H9 (cell line): ENCODE data around the gene PIBF1. TPM values are rescaled to one million over a fixed set of nuclear protein-coding genes. Genes with fewer than 3 reads are reported as not detected.

Experiments
- DNase-seq: peaks from one replicate; pipeline ENCODE4 v3.0.0-alpha.2; 2017
- H2AFZ ChIP-seq: one replicate; pipeline ENCODE4 v1.6.1; 2013; ENCODE audit warnings: mild to moderate bottlenecking, low read length, control low read depth, moderate library complexity
- H2AK5ac ChIP-seq: 2 replicates; pipeline ENCODE4 v1.6.1; 2013; ENCODE audit warnings: low read length, control low read depth, mixed read lengths; ENCODE audit not compliant: insufficient read length
- H2BK120ac ChIP-seq: one replicate; pipeline ENCODE4 v1.6.1; 2013; ENCODE audit warnings: low read depth, mild to moderate bottlenecking, low read length, control low read depth, inconsistent platforms; ENCODE audit not compliant: poor library complexity, severe bottlenecking
- H2BK12ac ChIP-seq: 2 replicates; pipeline ENCODE4 v1.6.1; 2013; ENCODE audit warnings: low read length, control low read depth, mixed read lengths, low read depth; ENCODE audit not compliant: insufficient read length
- H2BK15ac ChIP-seq: 2 replicates; pipeline ENCODE4 v1.6.1; 2013; ENCODE audit warnings: low read depth, low read length, control low read depth
- H2BK20ac ChIP-seq: one replicate; pipeline ENCODE4 v1.6.1; 2013; ENCODE audit warnings: low read depth, mild to moderate bottlenecking, low read length, control low read depth, inconsistent platforms; ENCODE audit not compliant: poor library complexity, severe bottlenecking
- H2BK5ac ChIP-seq: 2 replicates; pipeline ENCODE4 v1.6.1; 2013; ENCODE audit warnings: low read length, control low read depth, mixed read lengths; ENCODE audit not compliant: insufficient read length
- H3K14ac ChIP-seq: 2 replicates; pipeline ENCODE4 v1.6.1; 2013; ENCODE audit warnings: low read length, control low read depth; ENCODE audit not compliant: insufficient read depth
- H3K18ac ChIP-seq: 2 replicates; pipeline ENCODE4 v1.6.1; 2013; ENCODE audit warnings: low read depth, mild to moderate bottlenecking, mixed read lengths, low read length, control low read depth; ENCODE audit not compliant: insufficient read length
- H3K23ac ChIP-seq: 2 replicates; pipeline ENCODE4 v1.6.1; 2013; ENCODE audit warnings: low read length, control low read depth, mixed read lengths, low read depth; ENCODE audit not compliant: insufficient read length
- H3K23me2 ChIP-seq: 2 replicates; pipeline ENCODE4 v1.6.1; 2013; ENCODE audit warnings: low read depth, mild to moderate bottlenecking, mixed read lengths, low read length, control low read depth; ENCODE audit not compliant: insufficient read length, poor library complexity, severe bottlenecking
- H3K27ac ChIP-seq: 2 replicates; pipeline ENCODE4 v1.5.1; 2013; ENCODE audit warnings: low read length, control low read depth, mixed read lengths, low read depth; ENCODE audit not compliant: insufficient read length
- H3K27me3 ChIP-seq: 2 replicates; pipeline ENCODE4 v1.6.1; 2013; ENCODE audit warnings: low read length, control low read depth, inconsistent platforms; ENCODE audit not compliant: insufficient read depth
- H3K4ac ChIP-seq: 2 replicates; pipeline ENCODE4 v1.6.1; 2013; ENCODE audit warnings: low read depth, mild to moderate bottlenecking, control low read depth, inconsistent platforms, low read length, moderate library complexity
- H3K4me1 ChIP-seq: 2 replicates; pipeline ENCODE4 v1.6.1; 2013; ENCODE audit warnings: low read length, control low read depth, inconsistent platforms; ENCODE audit not compliant: insufficient read depth
- H3K4me2 ChIP-seq: 2 replicates; pipeline ENCODE4 v1.6.1; 2013; ENCODE audit warnings: low read length, control low read depth, mixed read lengths; ENCODE audit not compliant: insufficient read length, insufficient read depth
- H3K56ac ChIP-seq: 2 replicates; pipeline ENCODE4 v1.6.1; 2013; ENCODE audit warnings: low read depth, mild to moderate bottlenecking, mixed read lengths, low read length, control low read depth; ENCODE audit not compliant: insufficient read length
- H3K79me1 ChIP-seq: 2 replicates; pipeline ENCODE4 v1.6.1; 2013; ENCODE audit warnings: low read depth, mild to moderate bottlenecking, moderate library complexity, low read length, control low read depth, inconsistent platforms; ENCODE audit not compliant: insufficient read depth, poor library complexity, severe bottlenecking
- H3K79me2 ChIP-seq: 2 replicates; pipeline ENCODE4 v1.6.1; 2013; ENCODE audit warnings: low read length, control low read depth, inconsistent platforms; ENCODE audit not compliant: insufficient read depth
- H3K9ac ChIP-seq: 2 replicates; pipeline ENCODE4 v1.6.1; 2013; ENCODE audit warnings: low read length, control low read depth, mixed read lengths; ENCODE audit not compliant: insufficient read length; ENCODE audit errors: extremely low read depth
- H3K9me3 ChIP-seq: one replicate; pipeline ENCODE4 v1.6.1; 2013; ENCODE audit warnings: low read depth, low read length, inconsistent platforms; ENCODE audit not compliant: control insufficient read depth
- H3T11ph ChIP-seq: one replicate; pipeline ENCODE4 v1.6.1; 2013; ENCODE audit warnings: mild to moderate bottlenecking, low read length, control low read depth, inconsistent platforms
- H4K20me1 ChIP-seq: one replicate; pipeline ENCODE4 v1.6.1; 2013; ENCODE audit not compliant: control insufficient read depth, insufficient read length, insufficient read depth
- H4K5ac ChIP-seq: 2 replicates; pipeline ENCODE4 v1.6.1; 2013; ENCODE audit warnings: low read depth, mild to moderate bottlenecking, mixed read lengths, low read length, control low read depth; ENCODE audit not compliant: insufficient read length
- H4K8ac ChIP-seq: replicated peaks from 2 replicates; pipeline ENCODE4 v1.6.1; 2013; ENCODE audit warnings: low read length, control low read depth, mixed read lengths, low read depth; ENCODE audit not compliant: insufficient read length
- H4K91ac ChIP-seq: 2 replicates; pipeline ENCODE4 v1.6.1; 2013; ENCODE audit warnings: low read depth, mild to moderate bottlenecking, moderate library complexity, mixed read lengths, low read length, control low read depth; ENCODE audit not compliant: insufficient read length
- H3K27ac Mint-ChIP-seq, 3 experiments: 2 replicates in 2 of 3; 3 replicates in 1 of 3; pipeline ENCODE4 v1.8.0; 2020 to 2021; ENCODE audit warnings: mixed read lengths in 3 of 3, mild to moderate bottlenecking in 1 of 3, moderate library complexity in 1 of 3
- H3K27me3 Mint-ChIP-seq: 2 replicates; pipeline ENCODE4 v1.8.0; 2021; ENCODE audit warnings: low read depth, mild to moderate bottlenecking, moderate library complexity, mixed read lengths
- H3K36me3 Mint-ChIP-seq, 3 experiments: 2 replicates in 2 of 3; 3 replicates in 1 of 3; pipeline ENCODE4 v1.8.0; 2020 to 2021; ENCODE audit warnings: low read depth in 3 of 3, mixed read lengths in 3 of 3; ENCODE audit not compliant: insufficient read depth in 1 of 3
- H3K4me1 Mint-ChIP-seq, 2 experiments: 2 replicates each; pipeline ENCODE4 v1.8.0; 2020; ENCODE audit warnings: mixed read lengths in 2 of 2
- H3K4me3 Mint-ChIP-seq, 2 experiments: 2 replicates in 1 of 2; 3 replicates in 1 of 2; pipeline ENCODE4 v1.8.0; 2020 to 2021; ENCODE audit warnings: mild to moderate bottlenecking in 2 of 2, mixed read lengths in 2 of 2, moderate library complexity in 1 of 2
- H3K9me3 Mint-ChIP-seq, 2 experiments: 2 replicates in 1 of 2; 3 replicates in 1 of 2; pipeline ENCODE4 v1.8.0; 2020; ENCODE audit warnings: mild to moderate bottlenecking in 2 of 2, mixed read lengths in 2 of 2, moderate library complexity in 1 of 2
- CTCF ChIP-seq: fragments of 200-600 bp; sonication (generic); conservative IDR thresholded peaks from 3 replicates; pipeline ENCODE4 v1.8.0; 2021; ENCODE audit warnings: antibody characterized with exemption, mild to moderate bottlenecking
- WGBS: extraction: QIAGEN DNeasy Blood & Tissue Kit; methylation state at CpG from one replicate; pipeline ENCODE4 v1.1.7; 2013; ENCODE audit warnings: missing lambda C conversion rate, low lambda C conversion rate, mixed read lengths; ENCODE audit not compliant: insufficient read length; ENCODE audit errors: extremely low coverage; 5-methylcytosine and 5-hydroxymethylcytosine counted together
- total RNA-seq: library from RNA; stranded (reverse); gene quantifications from 2 replicates; pipeline ENCODE4 v1.2.1, GENCODE V29; 2021

The PIBF1 gene
- total RNA-seq, 1 experiment from 2014 or later, result 12.7 TPM

- TF ChIP-seq CTCF, result no peak
- Histone ChIP-seq H3K9me3 (no peaks in the 10 kb centered on the region), H3K4me2 (no peak overlapping the region), H2BK5ac (no peak overlapping the region), H2BK120ac (no peak overlapping the region), H3K4ac (no peak overlapping the region), H3K79me1 (no peaks in the 10 kb centered on the region), H4K5ac (no peak overlapping the region), H2BK20ac (no peak overlapping the region), H4K8ac (no peak overlapping the region), H3K27ac (no peak overlapping the region), H3K56ac (no peak overlapping the region), H2BK15ac (no peak overlapping the region), H4K20me1 (no peaks in the 10 kb centered on the region), H3K14ac (no peak overlapping the region), H3K79me2 (no peaks in the 10 kb centered on the region), H4K91ac (no peak overlapping the region), H3K18ac (no peak overlapping the region), H2AK5ac (no peak overlapping the region), H2BK12ac (no peak overlapping the region), H3K23ac (no peak overlapping the region), H3K27me3 (no peaks in the 10 kb centered on the region), H3K4me1 (no peaks in the 10 kb centered on the region), H2AFZ (no peak overlapping the region), H3K9ac (no peak overlapping the region), H3T11ph (no peak overlapping the region), H3K23me2 (no peaks in the 10 kb centered on the region)
- H3K4me3 Mint-ChIP-seq, result no peak overlapping the region
- H3K9me3 Mint-ChIP-seq, result no peaks in the 10 kb centered on the region; a peak in 1 of 5 replicates
- H3K36me3 Mint-ChIP-seq, result peaks cover 2 to 16% (median 2%) of the 10 kb centered on the region in 3 experiments; a peak in 4 of 7 replicates
- no peak overlapping the region for H3K27ac Mint-ChIP-seq
- H3K27me3 Mint-ChIP-seq, result no peaks in the 10 kb centered on the region
- DNase-seq, result no peak
- no CpG with 5 or more reads among the region's 1 CpG for WGBS
- no peaks in the 10 kb centered on the region for H3K4me1 Mint-ChIP-seq
Observed at GRCh38 chr13:73015805-73016204, 233.9 kb downstream of the PIBF1 start.
